Fibroblast of lung (primary cell): Measurements from ENCODE around the gene CCDC149.

Source experiments
- EZH2 ChIP-seq: IDR thresholded peaks from 2 replicates; pipeline ENCODE4 v1.5.1; 2012; ENCODE audit warnings: low read length, control low read depth, mild to moderate bottlenecking; ENCODE audit errors: missing control alignments
- TF ChIP-seq, protein P1 (sequence below), 2 donors: IDR thresholded peaks in 1 of 2; conservative IDR thresholded peaks in 1 of 2; 1 replicate in 1 of 2; 2 replicates in 1 of 2; pipeline ENCODE4 v1.5.1; 2011 to 2012; ENCODE audit warnings: low read length in 2 of 2, control low read depth in 1 of 2, inconsistent platforms in 1 of 2, low read depth in 1 of 2, mild to moderate bottlenecking in 1 of 2

- TF ChIP-seq, protein P1, sequence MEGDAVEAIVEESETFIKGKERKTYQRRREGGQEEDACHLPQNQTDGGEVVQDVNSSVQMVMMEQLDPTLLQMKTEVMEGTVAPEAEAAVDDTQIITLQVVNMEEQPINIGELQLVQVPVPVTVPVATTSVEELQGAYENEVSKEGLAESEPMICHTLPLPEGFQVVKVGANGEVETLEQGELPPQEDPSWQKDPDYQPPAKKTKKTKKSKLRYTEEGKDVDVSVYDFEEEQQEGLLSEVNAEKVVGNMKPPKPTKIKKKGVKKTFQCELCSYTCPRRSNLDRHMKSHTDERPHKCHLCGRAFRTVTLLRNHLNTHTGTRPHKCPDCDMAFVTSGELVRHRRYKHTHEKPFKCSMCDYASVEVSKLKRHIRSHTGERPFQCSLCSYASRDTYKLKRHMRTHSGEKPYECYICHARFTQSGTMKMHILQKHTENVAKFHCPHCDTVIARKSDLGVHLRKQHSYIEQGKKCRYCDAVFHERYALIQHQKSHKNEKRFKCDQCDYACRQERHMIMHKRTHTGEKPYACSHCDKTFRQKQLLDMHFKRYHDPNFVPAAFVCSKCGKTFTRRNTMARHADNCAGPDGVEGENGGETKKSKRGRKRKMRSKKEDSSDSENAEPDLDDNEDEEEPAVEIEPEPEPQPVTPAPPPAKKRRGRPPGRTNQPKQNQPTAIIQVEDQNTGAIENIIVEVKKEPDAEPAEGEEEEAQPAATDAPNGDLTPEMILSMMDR (conservative IDR thresholded peaks at IDR 0.05 in 1 of 2, IDR thresholded peaks at IDR 0.05 in 1 of 2; ENCODE audit: low read depth in 1 of 2, low read length in 2 of 2): no peak
- TF ChIP-seq EZH2: no peak
These were observed 22.9 kb downstream of the CCDC149 start for GRCh38 chr4:24889991-24890390.
